GM23248 (cell line): ENCODE results near the gene IL2RA.

Experiments used
- EZH2 ChIP-seq: fragments of 200-600 bp; sonication (generic); IDR thresholded peaks from 2 replicates; pipeline ENCODE4 v1.6.1; 2018; ENCODE audit warnings: antibody characterized with exemption, mild to moderate bottlenecking; ENCODE audit not compliant: insufficient read depth, poor library complexity, severe bottlenecking
- EZH2phosphoT487 ChIP-seq: fragments of 200-600 bp; sonication (generic); IDR thresholded peaks from 2 replicates; pipeline ENCODE4 v1.6.1; 2018; ENCODE audit warnings: antibody characterized with exemption, moderate library complexity, mild to moderate bottlenecking, low read depth; ENCODE audit not compliant: insufficient read depth

DNA sequence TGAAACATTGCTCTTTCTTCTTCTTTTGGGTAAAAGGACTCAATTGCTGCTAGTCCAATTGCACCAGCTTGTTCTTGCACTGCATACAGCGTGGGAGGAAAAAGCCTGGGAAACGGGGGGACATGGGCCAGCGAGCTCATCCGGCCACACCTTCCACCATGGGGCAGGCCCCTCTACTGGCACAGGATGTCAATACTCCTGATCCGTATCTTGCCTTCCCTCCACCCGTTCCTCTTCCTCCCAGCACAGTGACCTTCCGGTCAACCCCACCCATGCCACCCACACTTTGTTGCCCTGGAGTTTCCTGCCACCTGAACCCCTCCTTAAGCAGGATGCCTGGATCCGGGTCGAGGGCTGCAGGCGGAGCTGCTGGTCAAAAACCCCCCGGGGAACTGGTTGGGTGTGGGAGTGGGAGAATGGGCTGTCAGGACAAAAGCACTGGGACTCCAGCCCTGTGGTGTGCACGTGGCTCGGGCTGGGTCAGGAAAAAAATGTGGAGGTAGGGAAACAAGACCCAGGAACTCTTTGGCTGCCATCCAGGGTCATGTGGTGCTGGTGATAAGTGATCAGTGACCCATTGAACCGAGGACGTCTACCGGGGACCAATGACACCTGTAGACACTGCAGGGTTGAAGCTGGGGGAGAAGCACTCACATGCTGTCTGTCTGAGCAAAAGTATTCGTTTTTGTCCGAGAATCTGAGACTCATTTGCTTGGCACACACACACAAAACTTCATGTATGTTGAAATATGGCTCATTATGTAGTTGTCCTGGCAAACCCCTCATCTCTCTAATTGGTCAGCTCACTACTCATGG lies 8.1 kb downstream of the IL2RA start:
- no peak for TF ChIP-seq EZH2
- no peak for TF ChIP-seq EZH2phosphoT487
